GM18526 (cell line): ENCODE results near the gene CFAP90.

Experiments used
- POLR2A ChIP-seq: IDR thresholded peaks from 3 replicates; pipeline ENCODE4 v1.6.1; 2011; ENCODE audit not compliant: insufficient read length; ENCODE audit errors: extremely low read depth

CFAP90 gene

GRCh38 chr5:7814816-7815215 lies 36.1 kb downstream of the CFAP90 start:
- TF ChIP-seq POLR2A, result no peak

GRCh38 chr5:7813576-7813975 lies 37.4 kb downstream of the CFAP90 start:
- no peak for TF ChIP-seq POLR2A

GRCh38 chr5:7813007-7813406 lies 37.9 kb downstream of the CFAP90 start:
- no peak for TF ChIP-seq POLR2A

- no peak for TF ChIP-seq POLR2A
Measured at GRCh38 chr5:7811715-7812114, 39.2 kb downstream of the CFAP90 start.

GRCh38 chr5:7808998-7809397 lies 41.9 kb downstream of the CFAP90 start:
- TF ChIP-seq POLR2A, result no peak

- TF ChIP-seq POLR2A, result no peak
Measured at GRCh38 chr5:7805379-7805778, 45.6 kb downstream of the CFAP90 start.

GRCh38 chr5:7803937-7804336 lies 47.0 kb downstream of the CFAP90 start:
- TF ChIP-seq POLR2A, result no peak

GRCh38 chr5:7802855-7803254 lies 48.1 kb downstream of the CFAP90 start:
- no peak for TF ChIP-seq POLR2A

GRCh38 chr5:7801891-7802614 lies 48.9 kb downstream of the CFAP90 start:
- no peak for TF ChIP-seq POLR2A

GRCh38 chr5:7795306-7795705 lies 55.6 kb downstream of the CFAP90 start:
- TF ChIP-seq POLR2A, result no peak

- TF ChIP-seq POLR2A, result no peak
Measured at GRCh38 chr5:7794823-7795222, 56.1 kb downstream of the CFAP90 start.

GRCh38 chr5:7794311-7794710 lies 56.6 kb downstream of the CFAP90 start:
- TF ChIP-seq POLR2A, result no peak

- no peak for TF ChIP-seq POLR2A
Measured at GRCh38 chr5:7793895-7794294, 57.0 kb downstream of the CFAP90 start.

GRCh38 chr5:7789567-7789966 lies 61.4 kb downstream of the CFAP90 start:
- no peak for TF ChIP-seq POLR2A

GRCh38 chr5:7787770-7788169 lies 63.2 kb downstream of the CFAP90 start:
- no peak for TF ChIP-seq POLR2A

GRCh38 chr5:7784683-7785380 lies 66.1 kb downstream of the CFAP90 start:
- no peak for TF ChIP-seq POLR2A

- TF ChIP-seq POLR2A, result no peak
Measured at GRCh38 chr5:7781899-7782298, 69.0 kb downstream of the CFAP90 start.
